Measurements from ENCODE around the gene RAB20. TPM values are rescaled to one million over a fixed set of nuclear protein-coding genes. Genes with fewer than 3 reads are reported as not detected.
"Not testable (repeated sequence)": the region's sequence is repeated elsewhere in the genome, so short reads cannot be mapped to it uniquely, and the experiment has no call there.

Gene RAB20
- total RNA-seq, 1 donor from 2014 or later = 10.3 TPM

DNA sequence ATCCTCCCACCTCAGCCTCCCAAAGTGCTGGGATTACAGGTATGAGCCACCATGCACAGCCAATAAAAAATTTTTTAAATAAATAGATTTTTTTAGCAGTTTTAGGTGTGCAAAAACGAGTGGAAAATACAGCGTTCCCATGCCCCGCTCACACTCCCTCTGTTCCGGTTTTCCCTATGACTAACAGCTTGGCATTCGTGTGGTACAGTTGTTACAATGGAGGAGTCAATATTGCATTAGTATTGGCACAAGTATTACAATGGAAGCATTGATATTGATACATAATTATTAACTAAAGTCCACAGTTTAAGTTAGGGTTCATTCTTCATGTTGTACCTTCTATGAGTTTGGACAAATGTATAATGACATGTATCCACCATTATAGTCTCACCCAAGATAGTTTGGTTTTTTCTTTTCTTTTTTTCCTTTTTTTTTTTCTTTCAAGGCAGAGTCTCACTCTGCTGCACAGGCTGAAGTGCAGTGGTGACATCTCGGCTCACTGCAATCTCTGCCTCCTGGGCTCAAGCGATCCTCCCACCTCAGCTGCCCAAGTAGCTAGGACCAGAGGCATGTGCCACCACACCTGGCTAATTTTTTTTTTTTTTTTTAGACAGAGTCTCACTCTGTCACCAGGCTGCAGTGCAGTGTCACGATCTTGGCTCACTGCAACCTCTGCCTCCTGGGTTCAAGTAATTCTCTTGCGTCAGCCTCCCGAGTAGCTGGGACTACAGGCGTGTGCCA lies 15.4 kb upstream of the RAB20 start:
- no peak for DNase-seq
- intact Hi-C loops (cut with micrococcal nuclease) = no loop called here

DNA sequence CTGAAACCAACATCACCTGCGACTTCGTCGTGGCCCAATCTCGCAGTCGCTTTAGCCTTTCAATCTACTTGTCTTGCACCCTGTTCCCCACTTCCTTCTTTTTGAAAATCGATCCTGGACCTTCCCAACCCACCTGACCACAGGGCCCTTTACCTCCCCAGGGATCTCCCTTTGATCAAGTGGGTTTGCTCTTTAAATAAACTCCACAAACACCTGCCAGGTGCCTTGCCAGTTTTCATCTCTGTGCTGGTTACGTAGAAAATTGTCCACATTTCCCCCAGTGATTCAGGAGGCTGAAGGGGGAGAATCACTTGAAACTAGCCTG lies 14.5 kb upstream of the RAB20 start:
- intact Hi-C loops (cut with micrococcal nuclease) = no loop called here
- DNase-seq = no peak
- no peak for ATAC-seq

More for the DNA sequence above, 15.4 kb upstream of the RAB20 start:
- no peak for ATAC-seq

DNA sequence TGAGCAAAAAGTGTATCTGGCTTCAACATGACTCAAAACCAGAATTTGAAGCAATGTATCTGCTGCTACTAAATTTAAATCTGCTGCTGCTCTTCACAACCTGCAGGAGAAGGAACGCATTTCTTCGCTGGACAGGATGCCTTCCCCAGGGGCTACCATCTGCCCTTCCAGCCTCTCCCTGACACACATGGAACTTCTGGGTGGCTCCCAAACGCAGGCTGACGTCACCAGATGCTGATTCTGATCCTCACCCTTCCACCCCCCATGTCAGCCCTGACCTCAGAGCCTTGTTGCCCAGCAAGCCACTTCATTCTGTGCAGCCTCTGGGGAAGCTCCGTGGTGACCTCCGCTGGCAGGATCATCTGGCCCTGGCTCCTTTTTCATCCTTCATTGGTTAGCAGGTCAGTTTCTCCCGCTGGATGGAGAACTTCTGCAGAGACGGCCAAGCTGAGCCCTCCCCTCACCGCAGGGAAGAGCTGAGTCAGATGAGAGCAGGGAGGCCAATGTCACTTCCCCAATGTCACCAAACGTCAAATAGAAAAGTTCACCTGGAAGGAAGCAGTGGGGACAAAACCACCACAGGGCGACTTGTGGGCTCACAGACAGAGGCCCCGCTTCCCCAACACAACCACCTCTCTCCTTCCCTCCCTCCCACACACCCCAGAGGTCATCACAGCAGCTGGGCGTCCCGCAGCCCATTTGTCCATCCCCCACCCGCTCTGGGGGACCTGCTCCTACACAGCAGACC lies 14.0 kb upstream of the RAB20 start:
- DNase-seq = peak; percentile 43
- intact Hi-C loops (cut with micrococcal nuclease) = no loop called here
- ATAC-seq = peak; percentile 78

DNA sequence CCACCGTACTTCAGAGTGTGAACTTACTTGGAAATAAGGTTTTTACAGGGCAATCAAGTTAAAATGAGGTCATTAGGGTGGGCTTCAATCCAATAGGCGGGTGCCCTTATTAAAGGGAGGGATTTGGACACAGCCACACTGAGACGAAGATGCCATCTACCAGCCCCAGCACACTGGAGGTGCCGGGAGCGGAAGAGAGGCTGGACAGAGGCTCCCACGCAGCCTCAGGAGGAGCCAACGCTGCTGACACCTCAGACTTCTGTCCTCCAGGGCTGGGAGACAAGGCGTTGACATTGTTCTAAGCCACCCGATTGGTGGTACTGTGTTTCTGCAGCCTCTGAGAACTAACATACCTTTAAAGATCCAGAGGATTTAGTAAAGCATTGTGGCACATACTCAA lies 12.6 kb upstream of the RAB20 start:
- no peak for DNase-seq
- intact Hi-C loops (cut with micrococcal nuclease) = no loop called here

DNA sequence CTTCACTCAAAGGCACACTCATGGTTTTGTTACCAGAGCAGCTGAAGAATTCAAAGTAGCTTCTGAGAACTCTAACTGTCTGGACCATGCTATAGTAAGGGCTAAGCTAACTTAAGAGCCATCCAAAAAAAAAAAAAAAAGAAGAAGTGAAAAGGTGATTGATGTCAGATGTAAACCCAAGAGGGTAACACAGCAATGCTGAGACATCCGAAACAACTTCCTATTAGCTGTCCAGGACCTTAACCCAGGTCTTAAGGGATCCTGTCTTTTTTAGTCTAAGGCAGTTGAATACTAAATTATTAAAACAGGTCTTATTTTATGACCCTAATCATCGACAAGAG lies 11.2 kb upstream of the RAB20 start:
- ATAC-seq (no peak), DNase-seq (no peak)
- intact Hi-C loops (cut with micrococcal nuclease) = no loop called here

More for the DNA sequence above, 12.6 kb upstream of the RAB20 start:
- ATAC-seq = no peak

DNA sequence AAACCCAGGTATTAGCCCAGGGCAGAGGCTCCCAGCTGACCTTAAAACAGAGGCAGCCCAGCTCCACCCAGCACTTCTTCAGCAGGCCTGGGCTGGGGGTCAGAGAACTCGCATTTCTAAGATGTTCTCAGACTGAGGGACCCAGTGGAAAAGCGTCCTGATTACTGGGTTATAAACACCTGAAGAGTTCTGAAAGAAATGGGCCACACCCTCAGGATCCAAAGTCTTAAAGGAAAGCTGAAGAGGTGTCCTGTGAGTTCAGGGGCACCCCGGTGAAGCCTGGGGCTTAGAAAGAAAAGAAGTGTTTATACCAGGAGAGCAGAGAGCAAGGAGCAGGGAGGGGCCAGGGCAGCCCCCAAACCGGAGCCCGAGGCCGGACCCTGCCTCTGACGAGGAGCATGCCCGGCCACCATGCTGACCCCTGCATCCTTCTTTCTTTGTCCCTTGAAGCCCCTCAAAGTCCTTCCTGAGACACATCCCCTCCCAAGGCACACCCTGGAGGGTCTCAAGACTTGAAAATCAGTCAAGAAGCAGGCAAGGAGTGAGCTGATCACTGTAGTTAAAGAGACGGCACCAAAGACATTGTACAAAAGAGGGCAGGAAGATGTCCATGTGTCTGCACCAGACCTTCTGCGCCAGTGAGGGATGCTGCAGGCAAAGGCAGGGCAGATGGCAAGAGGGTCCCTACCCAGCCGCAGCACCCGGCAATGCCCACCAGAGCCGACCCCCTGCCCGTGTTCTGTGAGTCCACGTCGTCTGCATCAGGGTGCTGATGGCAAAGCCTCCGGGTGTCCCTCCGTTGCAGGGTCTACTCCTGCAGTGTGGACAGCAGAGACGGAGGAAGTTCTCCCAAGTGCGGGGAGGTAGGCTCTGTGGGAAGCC lies 10.6 kb upstream of the RAB20 start:
- ATAC-seq (no peak), DNase-seq (no peak)
- intact Hi-C loops (cut with micrococcal nuclease) = no loop called here

DNA sequence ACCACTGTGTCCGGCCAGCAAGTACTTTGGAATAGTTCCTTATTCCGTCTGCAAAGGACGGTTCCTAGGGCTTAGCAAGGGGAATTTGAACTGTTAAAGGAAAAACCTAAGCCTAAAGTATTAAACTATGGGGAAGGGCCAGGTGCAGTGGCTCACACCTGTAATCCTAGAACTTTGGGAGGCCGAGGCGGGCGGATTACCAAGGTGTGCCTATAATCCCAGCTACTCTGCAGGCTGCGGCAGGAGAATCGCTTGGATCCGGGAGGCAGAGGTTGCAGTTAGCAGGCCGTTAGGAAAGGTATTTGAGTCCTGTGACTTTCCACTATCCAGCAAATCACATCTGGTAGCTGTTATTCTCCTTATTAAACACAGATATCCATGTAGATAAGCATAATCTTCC lies 9.4 kb upstream of the RAB20 start:
- intact Hi-C loops (cut with micrococcal nuclease) = no loop called here
- no peak for DNase-seq
- ATAC-seq = no peak

DNA sequence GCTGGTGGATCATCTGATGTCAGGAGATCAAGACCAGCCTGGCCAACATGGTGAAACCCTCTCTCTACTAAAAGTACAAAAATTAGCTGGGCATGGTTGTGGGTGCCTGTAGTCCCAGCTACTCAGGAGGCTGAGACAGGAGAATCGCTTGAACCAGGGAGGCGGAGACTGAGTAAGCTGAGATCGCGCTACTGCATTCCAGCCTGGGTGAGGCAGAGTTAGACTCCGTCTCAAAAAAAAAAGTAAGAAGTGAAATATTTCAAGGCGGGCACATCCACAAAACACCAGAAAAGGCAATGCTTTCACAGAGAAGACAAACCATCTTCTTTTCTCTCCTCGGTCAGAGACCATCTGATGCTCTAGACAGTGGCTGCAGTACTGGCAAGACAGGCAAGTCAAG lies 8.4 kb upstream of the RAB20 start:
- intact Hi-C loops (cut with micrococcal nuclease) = loop anchor here (10.0 kb wide), 1 partner anchor 65 kb away; no protein-coding TSS in a partner anchor
- ATAC-seq, DNase-seq: not testable (repeated sequence)

DNA sequence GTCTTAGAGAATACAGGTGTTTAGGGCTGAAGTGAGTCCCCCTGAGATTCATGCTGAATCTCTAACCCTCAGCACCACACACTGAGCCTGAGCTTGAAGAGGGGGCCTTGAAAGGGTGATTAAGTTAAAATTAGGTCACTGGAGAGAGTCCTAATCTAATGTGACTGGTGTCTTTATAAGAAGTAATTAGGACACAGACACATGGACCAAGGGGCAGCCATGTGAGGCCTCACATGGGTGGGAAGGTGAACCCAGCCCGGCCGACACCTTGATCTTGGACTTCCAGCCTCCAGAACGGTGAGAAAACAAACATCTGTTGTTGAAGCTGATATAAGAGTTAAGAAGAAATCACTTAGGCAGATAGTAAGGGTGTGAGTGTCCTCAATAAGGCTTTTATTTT lies 7.1 kb upstream of the RAB20 start:
- ATAC-seq = no peak
- intact Hi-C loops (cut with micrococcal nuclease) = loop anchor here (10.0 kb wide), 1 partner anchor 64 kb away; no protein-coding TSS in a partner anchor
- no peak for DNase-seq

DNA sequence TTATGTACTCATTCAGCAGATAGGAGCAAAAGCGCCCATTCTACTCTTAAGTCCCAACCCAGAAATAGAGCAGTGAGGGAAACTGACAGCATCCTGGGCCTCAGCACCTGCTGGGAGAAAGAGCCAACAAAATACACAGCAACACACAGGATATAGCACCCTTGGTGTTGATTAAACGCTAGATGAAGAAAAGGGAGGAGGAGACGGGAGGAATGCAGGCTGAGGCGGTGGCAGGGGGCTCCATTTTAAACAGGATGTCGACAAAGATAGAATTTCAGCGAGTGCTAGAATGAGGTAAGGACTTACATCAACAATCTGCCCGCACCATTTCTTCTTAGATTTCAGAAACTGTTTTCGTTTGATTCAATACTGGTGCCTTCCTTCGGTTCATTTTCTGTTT lies 4.6 kb upstream of the RAB20 start:
- ATAC-seq (no peak), DNase-seq (no peak)
- intact Hi-C loops (cut with micrococcal nuclease) = loop anchor here (10.0 kb wide), 1 partner anchor 61 kb away; no protein-coding TSS in a partner anchor

DNA sequence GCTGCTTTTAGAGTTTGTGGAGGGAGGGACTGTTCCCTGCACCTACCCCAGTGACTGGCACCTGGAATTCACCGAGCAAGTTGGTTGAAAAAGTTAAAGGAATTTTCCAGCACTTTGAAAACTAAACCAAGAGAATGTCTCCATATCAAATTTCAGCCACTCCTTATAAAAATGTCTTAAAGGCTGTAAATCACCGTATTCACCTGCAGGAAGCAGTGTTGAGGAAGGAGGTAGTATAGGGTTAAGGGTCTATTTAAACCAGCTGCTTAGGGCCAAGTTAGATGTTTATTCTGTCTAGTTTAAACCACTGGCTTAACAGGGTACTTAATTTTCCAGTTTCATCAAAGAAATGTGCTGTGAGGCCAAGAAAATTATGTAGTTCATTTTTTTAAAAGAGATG lies 3.8 kb upstream of the RAB20 start:
- DNase-seq = no peak

DNA sequence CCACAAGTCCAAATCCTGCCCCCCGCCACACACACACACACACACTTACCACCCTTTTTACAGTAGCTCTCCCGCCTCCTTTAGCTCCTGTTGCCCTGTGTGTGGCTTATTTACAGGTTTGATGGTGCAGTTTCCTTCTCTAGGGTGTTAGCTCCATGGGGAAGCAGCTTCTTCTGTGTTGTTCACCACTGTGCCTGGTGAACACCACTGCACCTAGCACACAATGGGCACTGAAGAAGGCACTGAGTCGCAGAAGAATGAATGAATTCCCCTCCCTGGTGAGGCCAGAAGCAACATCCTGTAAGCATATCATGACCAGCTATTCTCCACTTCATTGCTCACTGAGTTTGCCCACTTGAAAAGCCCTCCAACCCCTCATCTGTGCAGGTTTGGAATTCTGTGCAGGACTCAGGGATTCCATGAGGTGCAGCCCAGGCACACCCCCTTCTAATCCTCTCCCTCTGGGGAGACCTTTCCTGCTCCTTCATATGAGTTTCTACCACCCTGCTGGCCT lies 3.0 kb upstream of the RAB20 start:
- ATAC-seq (no peak), DNase-seq (no peak)

More for the DNA sequence above, 3.8 kb upstream of the RAB20 start:
- intact Hi-C loops (cut with micrococcal nuclease) = loop anchor here (10.0 kb wide), 1 partner anchor 60 kb away; no protein-coding TSS in a partner anchor
- no peak for ATAC-seq

DNA sequence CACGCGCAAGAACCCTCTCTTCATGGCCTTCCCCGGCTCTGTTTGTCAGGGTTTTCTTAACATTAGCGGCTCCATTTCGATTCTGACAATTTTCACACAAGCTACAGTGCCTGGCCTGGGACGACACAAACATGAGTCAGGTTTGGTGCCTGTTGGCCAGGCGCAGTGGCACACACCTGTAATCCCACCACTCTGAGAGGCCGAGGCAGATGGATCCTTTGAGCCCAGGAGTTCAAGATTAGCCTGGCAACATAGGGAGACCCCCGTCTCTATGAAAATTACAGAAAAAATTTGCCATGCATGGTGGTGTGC lies 1.9 kb upstream of the RAB20 start:
- DNase-seq (no peak), ATAC-seq (no peak)
- intact Hi-C loops (cut with micrococcal nuclease) = loop anchor here (10.0 kb wide), 1 partner anchor 59 kb away; no protein-coding TSS in a partner anchor

More for the DNA sequence above, 3.0 kb upstream of the RAB20 start:
- intact Hi-C loops (cut with micrococcal nuclease) = loop anchor here (10.0 kb wide), 1 partner anchor 60 kb away; no protein-coding TSS in a partner anchor

DNA sequence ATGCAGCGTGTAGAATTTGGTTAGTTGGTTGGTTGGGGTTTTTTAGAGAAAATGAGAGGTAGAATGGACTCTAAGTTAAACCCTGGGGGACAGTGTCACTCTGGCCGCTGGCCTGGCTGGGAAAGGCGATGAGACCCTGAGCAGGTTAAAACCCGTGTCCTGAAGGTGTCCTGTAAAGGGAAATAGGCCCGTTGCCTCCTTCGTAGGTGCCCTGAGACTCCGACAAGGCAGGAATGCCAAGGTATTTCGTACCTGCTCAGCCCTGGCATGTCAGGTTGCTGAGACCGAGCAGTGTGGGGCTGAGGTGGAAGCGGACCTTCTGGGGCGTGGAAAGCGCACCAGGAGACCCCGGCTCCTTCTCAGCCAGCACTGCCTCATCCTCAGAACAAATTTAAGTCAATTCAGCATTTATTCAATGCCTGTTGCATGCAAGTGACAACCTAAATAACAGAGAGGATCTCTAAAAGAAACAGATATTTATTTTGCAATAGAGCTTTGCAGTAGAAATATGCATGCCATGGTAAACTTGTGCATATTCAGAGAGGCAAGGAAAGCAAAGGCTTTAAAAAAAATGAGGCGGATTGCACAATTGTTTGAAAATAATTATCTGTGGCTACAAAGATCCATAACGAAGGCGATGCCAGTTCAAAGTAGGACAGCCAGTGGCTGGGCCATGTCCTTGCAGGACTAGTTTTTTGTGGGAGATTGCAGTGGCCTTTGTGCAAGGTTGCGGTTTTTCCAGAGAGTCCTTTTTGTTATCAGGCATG lies 1.4 kb upstream of the RAB20 start:
- ATAC-seq (no peak), DNase-seq (no peak)
- intact Hi-C loops (cut with micrococcal nuclease) = loop anchor here (10.0 kb wide), 1 partner anchor 58 kb away; no protein-coding TSS in a partner anchor

DNA sequence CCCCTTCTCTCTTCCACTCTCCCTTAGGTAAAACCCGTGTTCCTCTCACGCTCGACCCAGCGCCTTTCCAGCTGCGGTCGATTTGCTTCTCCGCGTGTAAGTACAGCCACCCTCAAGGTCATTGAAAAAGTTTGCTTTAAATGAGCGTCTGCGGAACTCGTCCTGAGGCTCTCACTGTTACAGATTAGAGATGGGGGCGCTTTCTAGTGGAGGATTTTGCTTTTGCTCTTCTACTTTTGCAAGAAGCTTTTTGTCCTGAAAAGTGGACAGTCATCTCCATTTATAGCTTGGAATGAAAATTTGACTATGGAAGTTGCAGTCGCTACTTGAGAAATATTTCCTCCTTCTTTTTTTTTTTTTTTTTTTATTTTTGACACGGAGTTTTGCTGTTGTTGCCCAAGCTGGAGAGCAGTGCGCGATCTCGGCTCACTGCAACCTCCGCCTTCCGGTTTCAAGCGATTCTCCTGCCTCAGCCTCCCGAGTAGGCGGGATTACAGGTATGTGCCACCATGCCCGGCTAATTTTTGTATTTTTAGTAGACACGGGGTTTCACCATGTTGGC lies 595 bp upstream of the RAB20 start:
- DNase-seq (no peak), ATAC-seq (no peak)
- intact Hi-C loops (cut with micrococcal nuclease) = loop anchor here (10.0 kb wide), 1 partner anchor 57 kb away; no protein-coding TSS in a partner anchor

DNA sequence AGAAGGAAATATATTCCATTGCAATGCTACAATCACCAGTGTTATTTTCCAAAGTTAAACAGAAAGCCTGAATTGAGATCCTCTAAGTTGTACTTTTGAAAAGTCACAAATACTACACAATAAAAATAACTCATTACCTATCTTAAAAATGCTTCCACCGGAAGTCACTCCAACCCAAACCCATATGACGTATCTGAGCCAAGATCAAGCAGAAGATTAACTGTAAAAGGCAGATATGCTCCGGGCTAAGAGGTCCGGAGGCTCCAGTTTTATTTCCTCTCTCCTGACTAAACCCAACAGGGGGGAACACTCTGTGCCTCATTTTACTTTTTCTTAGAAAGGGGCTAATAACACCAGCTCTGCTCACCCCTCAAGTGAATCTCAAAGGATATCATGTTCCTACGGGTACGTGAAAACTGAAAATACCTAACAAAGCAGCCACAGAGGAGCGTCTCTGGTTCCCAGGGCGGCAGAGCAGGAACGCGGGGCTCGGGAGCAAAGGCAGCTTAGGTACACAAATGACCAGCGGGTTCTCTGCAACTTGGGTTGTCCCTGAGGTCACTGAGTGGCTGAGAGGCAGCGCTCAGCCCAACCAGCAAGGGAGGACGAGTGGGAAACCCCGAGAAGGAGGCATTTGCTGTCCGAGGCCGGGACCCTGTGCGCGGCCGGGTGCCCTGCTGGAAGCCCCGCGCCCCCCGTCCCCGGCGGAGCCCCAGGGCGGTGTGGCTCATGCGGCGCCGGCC lies 750 bp downstream of the RAB20 start:
- intact Hi-C loops (cut with micrococcal nuclease) = loop anchor here (10.0 kb wide), 1 partner anchor 56 kb away; no protein-coding TSS in a partner anchor
- DNase-seq (no peak), ATAC-seq (peak; percentile 61)

DNA sequence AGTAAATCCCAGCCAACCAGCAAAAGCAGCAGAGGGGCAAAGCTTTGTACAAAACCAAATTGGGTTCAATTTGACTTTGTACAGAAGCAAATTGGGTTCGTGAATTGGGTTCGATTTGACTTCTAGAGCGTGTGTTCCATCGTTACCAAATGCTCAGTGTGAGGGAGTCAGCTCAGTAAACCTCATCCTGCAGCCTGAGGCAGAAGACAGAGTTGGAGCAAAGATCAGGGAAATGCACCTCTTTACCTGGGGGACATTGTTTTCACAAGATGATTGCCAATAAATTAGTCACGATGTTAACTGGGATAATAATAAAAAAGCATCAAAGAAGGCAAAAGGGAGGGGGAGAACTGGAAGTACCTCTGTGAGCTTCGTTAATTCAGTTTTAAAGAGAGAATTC lies 1.5 kb downstream of the RAB20 start:
- ATAC-seq (no peak), DNase-seq (no peak)
- intact Hi-C loops (cut with micrococcal nuclease) = loop anchor here (10.0 kb wide), 1 partner anchor 55 kb away; no protein-coding TSS in a partner anchor

All from left ventricle myocardium superior (tissue), 1 donor.